IMR-90 (cell line): ENCODE results near the gene CDKAL1. TPM values are rescaled to one million over a fixed set of nuclear protein-coding genes. Genes with fewer than 3 reads are reported as not detected.

ENCODE experiments used
- ATAC-seq: fragments of 200-7000 bp; cut with Tn5 transposase; 2 replicates; pipeline ENCODE4 v1.9.1; 2020; ENCODE audit warnings: low read depth, mild to moderate bottlenecking, moderate library complexity
- BruUV-seq: library from RNA; stranded (reverse); fragments of 400-500 nt; replicated peaks from 2 replicates; lab custom pipeline; 2021; lab: Mats Ljungman, UMichigan
- CTCF ChIA-PET: fragments of 300-600 bp; formaldehyde crosslinking; extraction: SDS; loops from one replicate; lab custom pipeline; 2021; ENCODE audit warnings: antibody characterized with exemption; lab: Yijun Ruan, JAX
- POLR2A ChIA-PET: fragments of 300-600 bp; sonication (Branson Sonifier 250); formaldehyde crosslinking; loops from one replicate; lab custom pipeline; 2022; ENCODE audit warnings: antibody characterized with exemption; ENCODE audit not compliant: unreplicated experiment; lab: Charles Lee
- DNase-seq: peaks from one replicate; pipeline ENCODE4 v3.0.0; 2013
- H2AFZ ChIP-seq: replicated peaks from 2 replicates; pipeline ENCODE3; 2013; ENCODE audit warnings: low read length, mild to moderate bottlenecking; ENCODE audit not compliant: poor library complexity
- H2AK5ac ChIP-seq: 2 replicates; pipeline ENCODE4 v1.6.1; 2013; ENCODE audit warnings: low read depth, low read length, inconsistent platforms
- H2AK9ac ChIP-seq: replicated peaks from 2 replicates; pipeline ENCODE3; 2013; ENCODE audit warnings: mild to moderate bottlenecking, low read depth, low read length, moderate library complexity; ENCODE audit not compliant: poor library complexity
- H2BK120ac ChIP-seq: 2 replicates; pipeline ENCODE4 v1.6.1; 2013; ENCODE audit warnings: low read depth, low read length, inconsistent platforms
- H2BK15ac ChIP-seq: 3 replicates; pipeline ENCODE4 v1.6.1; 2013; ENCODE audit warnings: low read depth, low read length, inconsistent platforms
- H2BK20ac ChIP-seq: 2 replicates; pipeline ENCODE4 v1.6.1; 2013; ENCODE audit warnings: low read depth, mild to moderate bottlenecking, inconsistent platforms, low read length, moderate library complexity
- H2BK5ac ChIP-seq: 2 replicates; pipeline ENCODE4 v1.6.1; 2013; ENCODE audit warnings: mild to moderate bottlenecking, low read depth, low read length, inconsistent platforms; ENCODE audit not compliant: poor library complexity, severe bottlenecking
- H3K14ac ChIP-seq: replicated peaks from 2 replicates; pipeline ENCODE4 v1.6.1; 2013; ENCODE audit warnings: low read depth, low read length, inconsistent platforms
- H3K18ac ChIP-seq: 2 replicates; pipeline ENCODE4 v1.6.1; 2013; ENCODE audit warnings: low read depth, low read length, control low read depth
- H3K23ac ChIP-seq: 2 replicates; pipeline ENCODE4 v1.6.1; 2013; ENCODE audit warnings: low read depth, low read length, inconsistent platforms
- H3K27ac ChIP-seq: 2 replicates; pipeline ENCODE4 v1.5.1; 2013; ENCODE audit warnings: mild to moderate bottlenecking, control low read depth, low read length; ENCODE audit not compliant: insufficient read depth
- H3K27me3 ChIP-seq: 2 replicates; pipeline ENCODE4 v1.6.1; 2013; ENCODE audit warnings: low read length; ENCODE audit not compliant: control insufficient read depth, insufficient read depth
- H3K36me3 ChIP-seq: 2 replicates; pipeline ENCODE4 v1.6.1; 2013; ENCODE audit warnings: low read length, mixed read lengths; ENCODE audit not compliant: control insufficient read depth, insufficient read depth
- H3K4ac ChIP-seq: 2 replicates; pipeline ENCODE4 v1.6.1; 2013; ENCODE audit warnings: low read depth, low read length, inconsistent platforms
- H3K4me1 ChIP-seq: 2 replicates; pipeline ENCODE4 v1.6.1; 2013; ENCODE audit warnings: low read length, mixed read lengths; ENCODE audit not compliant: control insufficient read depth, insufficient read depth
- H3K4me2 ChIP-seq: 2 replicates; pipeline ENCODE4 v1.6.1; 2013; ENCODE audit warnings: low read depth, mild to moderate bottlenecking, control low read depth, low read length, moderate library complexity
- H3K4me3 ChIP-seq: 2 replicates; pipeline ENCODE4 v1.5.1; 2013; ENCODE audit warnings: low read depth, mild to moderate bottlenecking, control low read depth, low read length, moderate library complexity; ENCODE audit not compliant: insufficient read depth
- H3K56ac ChIP-seq: 2 replicates; pipeline ENCODE4 v1.6.1; 2013; ENCODE audit warnings: low read length, inconsistent platforms; ENCODE audit not compliant: insufficient read depth; ENCODE audit errors: extremely low read depth
- H3K79me1 ChIP-seq, 2 experiments: 2 replicates each; pipeline ENCODE4 v1.6.1; 2013; ENCODE audit warnings: low read length in 2 of 2, inconsistent platforms in 1 of 2, low read depth in 1 of 2
- H3K9ac ChIP-seq: 2 replicates; pipeline ENCODE4 v1.6.1; 2013; ENCODE audit warnings: low read depth, low read length, control low read depth
- H3K9me1 ChIP-seq: 2 replicates; pipeline ENCODE4 v1.6.1; 2013; ENCODE audit warnings: low read length, inconsistent platforms; ENCODE audit not compliant: insufficient read depth
- H3K9me3 ChIP-seq: 2 replicates; pipeline ENCODE4 v1.6.1; 2013; ENCODE audit warnings: low read length; ENCODE audit not compliant: control insufficient read depth, insufficient read depth
- H4K20me1 ChIP-seq: 2 replicates; pipeline ENCODE4 v1.6.1; 2013; ENCODE audit warnings: low read length, inconsistent platforms; ENCODE audit not compliant: insufficient read depth
- H4K5ac ChIP-seq: 2 replicates; pipeline ENCODE4 v1.6.1; 2013; ENCODE audit warnings: mild to moderate bottlenecking, low read depth, low read length, control low read depth
- H4K8ac ChIP-seq, 2 experiments: 2 replicates each; pipeline ENCODE4 v1.6.1; 2013; ENCODE audit warnings: low read depth in 2 of 2, low read length in 2 of 2, control low read depth in 1 of 2, inconsistent platforms in 1 of 2
- H4K91ac ChIP-seq: 2 replicates; pipeline ENCODE4 v1.6.1; 2013; ENCODE audit warnings: low read depth, low read length, inconsistent platforms; ENCODE audit not compliant: insufficient read depth
- CEBPB ChIP-seq: IDR thresholded peaks from 2 replicates; pipeline ENCODE4 v1.6.1; 2012; ENCODE audit warnings: low read depth, low read length, improper control_type of control experiment
- RFX5 ChIP-seq: IDR thresholded peaks from 2 replicates; pipeline ENCODE4 v1.8.0; 2012; ENCODE audit warnings: low read depth, mild to moderate bottlenecking, low read length, moderate library complexity
- WGBS, 2 experiments: methylation state at CpG; one replicate each; pipeline versions ENCODE4 v1.1.5 to v1.1.7; 2013; ENCODE audit warnings: missing lambda C conversion rate in 2 of 2; ENCODE audit not compliant: insufficient read length in 1 of 2; ENCODE audit errors: extremely low coverage in 2 of 2; 5-methylcytosine and 5-hydroxymethylcytosine counted together
- dilution Hi-C: fragments of 300-500 bp; cut with HindIII; formaldehyde crosslinking; loops from one replicate; pipeline ENCODE4 v1.14.3; 2018; ENCODE audit warnings: low sequenced_read_pairs; ENCODE audit not compliant: unreplicated experiment
- in situ Hi-C: fragments of 300-500 bp; cut with MboI; formaldehyde crosslinking; loops from 3 replicates; pipeline ENCODE4 v1.14.3; 2019; ENCODE audit warnings: low sequenced_read_pairs, inconsistent platforms, mixed read lengths
- intact Hi-C: fragments of 100-400 bp; cut with micrococcal nuclease; formaldehyde crosslinking; loops from 2 replicates; pipeline ENCODE4 v1.10.0; 2022
- polyA plus RNA-seq, 3 experiments: library from polyadenylated mRNA; depleted of rRNA; stranded (reverse); fragments of >200 nt; gene quantifications; 2 replicates each; pipeline ENCODE4 v1.2.3, GENCODE V29; 2012; ENCODE audit warnings: low replicate concordance in 1 of 3
- total RNA-seq: library from RNA; depleted of rRNA; stranded (reverse); fragments of >200 nt; gene quantifications from 2 replicates; pipeline ENCODE4 v1.2.3, GENCODE V29; 2012
- TF ChIP-seq, protein P1 (sequence below): conservative IDR thresholded peaks from 2 replicates; pipeline ENCODE4 v1.5.1; 2012; ENCODE audit warnings: mild to moderate bottlenecking, low read depth, low read length, improper control_type of control experiment
- TF ChIP-seq, protein P2 (sequence below): fragments of 150-350 bp; IDR thresholded peaks from 2 replicates; pipeline ENCODE4 v1.6.1; 2017; ENCODE audit warnings: mild to moderate bottlenecking, antibody characterized with exemption, low read length, low read depth

Gene CDKAL1
- total and polyA plus RNA-seq, 2 of the 4 experiments (the other 2 are of a cell fraction) = 3.7 to 13.1 TPM

DNA sequence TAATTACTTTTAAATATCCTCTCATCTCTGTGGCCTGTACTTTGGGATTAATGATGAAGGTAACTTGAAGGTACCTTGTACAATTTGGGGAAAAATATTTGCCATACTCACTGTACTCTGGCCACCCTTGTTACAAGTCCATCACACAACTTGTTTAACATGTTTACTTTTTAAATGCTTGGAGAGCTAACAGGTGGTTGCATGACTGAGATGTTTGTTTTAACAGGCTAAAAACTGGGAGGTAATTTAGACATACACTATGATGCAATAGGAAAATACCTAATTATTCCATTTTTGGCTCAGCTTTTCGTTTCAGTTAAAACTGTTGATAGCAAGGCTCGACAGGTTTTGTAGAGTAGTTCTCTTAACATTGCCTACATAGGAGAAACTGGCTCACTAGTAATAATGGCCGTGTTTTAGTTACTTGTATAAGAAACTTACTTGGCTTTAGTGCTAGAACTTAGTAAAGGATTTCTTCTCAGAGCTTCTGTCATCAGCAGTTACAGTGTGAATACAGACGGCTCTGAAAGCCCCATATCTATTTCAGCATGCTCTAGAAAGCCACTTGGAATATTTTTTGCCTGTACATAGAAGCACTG, 569.5 kb downstream of the CDKAL1 start:
- ChIA-PET POLR2A (no interaction called here), CTCF (interaction anchor here (1.0 kb wide), 1 partner anchor 9 kb away, joined by 4 read pairs; no protein-coding TSS in a partner anchor)
- in situ Hi-C loops = no loop called here
- ATAC-seq = peak; percentile 24; the same call in 1 of the 2 replicates
- no peaks in the 10 kb centered on the region for H3K4me1 ChIP-seq
- no peak overlapping the region for H2BK15ac ChIP-seq
- no peak overlapping the region for H2BK5ac ChIP-seq
- no peak overlapping the region for H3K14ac ChIP-seq
- peak; percentile 52 for DNase-seq
- no peak overlapping the region for H3K4ac ChIP-seq
- H2BK20ac ChIP-seq = no peak overlapping the region
- H3K23ac ChIP-seq = no peak overlapping the region
- H3K18ac ChIP-seq = no peak overlapping the region
- intact Hi-C loops = loop anchor here (10.0 kb wide), 1 partner anchor 481 kb away; no protein-coding TSS in a partner anchor
- no peak for TF ChIP-seq RFX5
- TF ChIP-seq CEBPB = peak; percentile 80
- TF ChIP-seq, protein P1, sequence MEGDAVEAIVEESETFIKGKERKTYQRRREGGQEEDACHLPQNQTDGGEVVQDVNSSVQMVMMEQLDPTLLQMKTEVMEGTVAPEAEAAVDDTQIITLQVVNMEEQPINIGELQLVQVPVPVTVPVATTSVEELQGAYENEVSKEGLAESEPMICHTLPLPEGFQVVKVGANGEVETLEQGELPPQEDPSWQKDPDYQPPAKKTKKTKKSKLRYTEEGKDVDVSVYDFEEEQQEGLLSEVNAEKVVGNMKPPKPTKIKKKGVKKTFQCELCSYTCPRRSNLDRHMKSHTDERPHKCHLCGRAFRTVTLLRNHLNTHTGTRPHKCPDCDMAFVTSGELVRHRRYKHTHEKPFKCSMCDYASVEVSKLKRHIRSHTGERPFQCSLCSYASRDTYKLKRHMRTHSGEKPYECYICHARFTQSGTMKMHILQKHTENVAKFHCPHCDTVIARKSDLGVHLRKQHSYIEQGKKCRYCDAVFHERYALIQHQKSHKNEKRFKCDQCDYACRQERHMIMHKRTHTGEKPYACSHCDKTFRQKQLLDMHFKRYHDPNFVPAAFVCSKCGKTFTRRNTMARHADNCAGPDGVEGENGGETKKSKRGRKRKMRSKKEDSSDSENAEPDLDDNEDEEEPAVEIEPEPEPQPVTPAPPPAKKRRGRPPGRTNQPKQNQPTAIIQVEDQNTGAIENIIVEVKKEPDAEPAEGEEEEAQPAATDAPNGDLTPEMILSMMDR = no peak
- TF ChIP-seq, protein P2, sequence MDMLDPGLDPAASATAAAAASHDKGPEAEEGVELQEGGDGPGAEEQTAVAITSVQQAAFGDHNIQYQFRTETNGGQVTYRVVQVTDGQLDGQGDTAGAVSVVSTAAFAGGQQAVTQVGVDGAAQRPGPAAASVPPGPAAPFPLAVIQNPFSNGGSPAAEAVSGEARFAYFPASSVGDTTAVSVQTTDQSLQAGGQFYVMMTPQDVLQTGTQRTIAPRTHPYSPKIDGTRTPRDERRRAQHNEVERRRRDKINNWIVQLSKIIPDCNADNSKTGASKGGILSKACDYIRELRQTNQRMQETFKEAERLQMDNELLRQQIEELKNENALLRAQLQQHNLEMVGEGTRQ = no peak
- BruUV-seq = no TSS peak
- H3K4me3 ChIP-seq = no peak overlapping the region
- no peaks in the 10 kb centered on the region for H4K20me1 ChIP-seq
- no peak overlapping the region for H2AFZ ChIP-seq
- no peaks in the 10 kb centered on the region for H3K27me3 ChIP-seq
- no peaks in the 10 kb centered on the region for H3K9me3 ChIP-seq
- no peak overlapping the region for H3K9ac ChIP-seq
- no peak overlapping the region for H2BK120ac ChIP-seq
- no peak overlapping the region for H2AK5ac ChIP-seq
- no peak overlapping the region for H4K91ac ChIP-seq
- no peak overlapping the region for H4K5ac ChIP-seq
- 100% methylated on average over 1 of the region's 4 CpGs; no CpG with 5 or more reads in 1 of the 2 experiments for WGBS, 2 experiments
- no peak overlapping the region for H2AK9ac ChIP-seq
- no peak overlapping the region for H3K56ac ChIP-seq
- H4K8ac ChIP-seq = no peak overlapping the region
- peak overlapping the region; percentile 22; the same call in 1 of the 2 replicates for H3K4me2 ChIP-seq
- H3K79me1 ChIP-seq = no peaks in the 10 kb centered on the region; a peak in 1 of 4 replicates
- no peaks in the 10 kb centered on the region for H3K36me3 ChIP-seq
- no peak overlapping the region for H3K27ac ChIP-seq
- H3K9me1 ChIP-seq = no peaks in the 10 kb centered on the region
- dilution Hi-C loops = no loop called here
